DND-41 (cell line): ENCODE measurements around the gene OTOF.

Source experiments
- ATAC-seq: fragments of 200-7000 bp; cut with Tn5 transposase; 3 replicates; pipeline ENCODE4 v1.9.1; 2021; ENCODE audit warnings: low read depth; ENCODE audit not compliant: insufficient read depth
- DNase-seq: peaks from one replicate; pipeline ENCODE4 v3.0.0-alpha.2; 2020
- H2AFZ ChIP-seq: 2 replicates; pipeline ENCODE4 v1.6.0; 2012; ENCODE audit warnings: low read depth, low read length
- H3K27ac ChIP-seq: 2 replicates; pipeline ENCODE4 v1.5.1; 2012; ENCODE audit warnings: low read length, inconsistent platforms
- H3K27me3 ChIP-seq: fragments of 200-600 bp; sonication (generic); 2 replicates; pipeline ENCODE4 v1.6.0; 2012; ENCODE audit warnings: low read length, mild to moderate bottlenecking, inconsistent platforms; ENCODE audit not compliant: insufficient read depth, poor library complexity
- H3K36me3 ChIP-seq: 2 replicates; pipeline ENCODE4 v1.5.1; 2012; ENCODE audit warnings: low read length, inconsistent platforms; ENCODE audit not compliant: insufficient read depth
- H3K4me1 ChIP-seq: 2 replicates; pipeline ENCODE4 v1.5.1; 2012; ENCODE audit warnings: mild to moderate bottlenecking, low read length; ENCODE audit not compliant: insufficient read depth
- H3K4me2 ChIP-seq: 2 replicates; pipeline ENCODE4 v1.6.0; 2012; ENCODE audit warnings: mild to moderate bottlenecking, moderate library complexity, low read length, inconsistent platforms; ENCODE audit not compliant: insufficient read depth
- H3K4me3 ChIP-seq, 2 experiments: fragments of 200-600 bp in 1 of 2; shearing (Covaris generic) in 1 of 2; 2 replicates each; pipeline ENCODE4 v1.5.1; 2012 to 2016; ENCODE audit warnings: inconsistent platforms in 2 of 2, low read length in 2 of 2, mild to moderate bottlenecking in 2 of 2, low read depth in 1 of 2, moderate library complexity in 1 of 2
- H3K79me2 ChIP-seq: 2 replicates; pipeline ENCODE4 v1.6.0; 2012; ENCODE audit warnings: low read length, inconsistent platforms; ENCODE audit not compliant: insufficient read depth
- H3K9ac ChIP-seq: 2 replicates; pipeline ENCODE4 v1.6.0; 2012; ENCODE audit warnings: low read depth, mild to moderate bottlenecking, inconsistent platforms, low read length, moderate library complexity
- H3K9me3 ChIP-seq: 2 replicates; pipeline ENCODE4 v1.5.1; 2012; ENCODE audit warnings: low read length, moderate library complexity, mild to moderate bottlenecking, inconsistent platforms; ENCODE audit not compliant: insufficient read depth, severe bottlenecking
- H4K20me1 ChIP-seq: 2 replicates; pipeline ENCODE4 v1.6.0; 2012; ENCODE audit warnings: low read length; ENCODE audit not compliant: insufficient read depth
- CTCF ChIP-seq: IDR thresholded peaks from 2 replicates; pipeline ENCODE4 v1.5.1; 2012; ENCODE audit warnings: borderline replicate concordance, low read length, moderate library complexity, mild to moderate bottlenecking; ENCODE audit not compliant: poor library complexity, severe bottlenecking; ENCODE audit errors: extremely low read depth
- EZH2 ChIP-seq: IDR thresholded peaks from 3 replicates; pipeline ENCODE4 v1.6.1; 2012; ENCODE audit warnings: borderline replicate concordance, low read depth, mild to moderate bottlenecking, moderate library complexity, low read length, inconsistent platforms; ENCODE audit not compliant: severe bottlenecking

The OTOF gene

GRCh38 chr2:26516781-26517180 is 38.9 kb upstream of the OTOF start:
- Histone ChIP-seq H3K4me1 (peaks cover 16% of the 10 kb centered on the region), H2AFZ (no peak overlapping the region), H3K9me3 (no peaks in the 10 kb centered on the region)

GRCh38 chr2:26516246-26516645 is 38.3 kb upstream of the OTOF start:
- H3K4me2 ChIP-seq: no peak overlapping the region
- no peak overlapping the region for H2AFZ ChIP-seq
- DNase-seq (no peak), ATAC-seq (no peak)
- TF ChIP-seq CTCF: no peak
- no peak for TF ChIP-seq EZH2
- peaks cover 16% of the 10 kb centered on the region for H3K4me1 ChIP-seq
- no peaks in the 10 kb centered on the region for H3K9me3 ChIP-seq
- H3K9ac ChIP-seq: no peak overlapping the region
- no peaks in the 10 kb centered on the region for H3K27me3 ChIP-seq
- H3K79me2 ChIP-seq: no peaks in the 10 kb centered on the region
- H3K27ac ChIP-seq: no peak overlapping the region
- H3K4me3 ChIP-seq: no peak overlapping the region
- no peaks in the 10 kb centered on the region; the same call in 1 of the 2 replicates for H4K20me1 ChIP-seq
- no peaks in the 10 kb centered on the region for H3K36me3 ChIP-seq

More at GRCh38 chr2:26516781-26517180, 38.9 kb upstream of the OTOF start:
- Histone ChIP-seq H4K20me1 (no peaks in the 10 kb centered on the region; the same call in 1 of the 2 replicates), H3K9ac (no peak overlapping the region), H3K27ac (no peak overlapping the region), H3K4me3 (no peak overlapping the region), H3K27me3 (no peaks in the 10 kb centered on the region), H3K4me2 (no peak overlapping the region), H3K79me2 (no peaks in the 10 kb centered on the region), H3K36me3 (no peaks in the 10 kb centered on the region)
- no peak for TF ChIP-seq EZH2
- no peak for TF ChIP-seq CTCF
- DNase-seq: no peak
- ATAC-seq: no peak

- TF ChIP-seq EZH2 (no peak), CTCF (no peak)
- H3K36me3 ChIP-seq: no peaks in the 10 kb centered on the region
- no peak overlapping the region for H3K27ac ChIP-seq
- DNase-seq: no peak
- peaks cover 16% of the 10 kb centered on the region for H3K4me1 ChIP-seq
- ATAC-seq: no peak
- no peak overlapping the region for H2AFZ ChIP-seq
- H3K9ac ChIP-seq: no peak overlapping the region
- H3K4me2 ChIP-seq: no peak overlapping the region
- no peaks in the 10 kb centered on the region; the same call in 1 of the 2 replicates for H4K20me1 ChIP-seq
- no peaks in the 10 kb centered on the region for H3K9me3 ChIP-seq
- no peaks in the 10 kb centered on the region for H3K79me2 ChIP-seq
- H3K27me3 ChIP-seq: no peaks in the 10 kb centered on the region
- H3K4me3 ChIP-seq: no peak overlapping the region
These were observed 37.8 kb upstream of the OTOF start for GRCh38 chr2:26515771-26516170.

- Histone ChIP-seq H3K9ac (no peak overlapping the region), H3K9me3 (no peaks in the 10 kb centered on the region), H4K20me1 (no peaks in the 10 kb centered on the region; the same call in 1 of the 2 replicates), H3K36me3 (no peaks in the 10 kb centered on the region), H3K27me3 (no peaks in the 10 kb centered on the region), H3K27ac (no peak overlapping the region), H3K79me2 (no peaks in the 10 kb centered on the region), H3K4me3 (no peak overlapping the region), H3K4me2 (no peak overlapping the region), H2AFZ (no peak overlapping the region), H3K4me1 (peaks cover 3% of the 10 kb centered on the region)
- no peak for DNase-seq
- no peak for ATAC-seq
- TF ChIP-seq EZH2: no peak
- no peak for TF ChIP-seq CTCF
These were observed 36.1 kb upstream of the OTOF start for GRCh38 chr2:26514045-26514444.
